Measurements from ENCODE around the gene POTEM. TPM values are rescaled to one million over a fixed set of nuclear protein-coding genes. Genes with fewer than 3 reads are reported as not detected.
"Not testable (repeated sequence)": the region's sequence is repeated elsewhere in the genome, so short reads cannot be mapped to it uniquely, and the experiment has no call there.

The POTEM gene
- polyA plus RNA-seq, 3 donors: not detected

- H3K4me3 ChIP-seq (replicated peaks in 1 of 3; ENCODE audit: low read depth in 2 of 3, low read length in 3 of 3); H3K79me2 ChIP-seq (ENCODE audit: insufficient read depth, low read length); H3K27me3 ChIP-seq (ENCODE audit: control insufficient read depth in 2 of 2, insufficient read depth in 2 of 2, low read length in 2 of 2); DNase-seq; H3K27ac ChIP-seq (ENCODE audit: low read depth in 1 of 2, low read length in 2 of 2); H3K36me3 ChIP-seq (replicated peaks in 1 of 2; ENCODE audit: control insufficient read depth in 1 of 2, insufficient read depth in 2 of 2, low read length in 2 of 2); H3K4me3 Mint-ChIP-seq; H4K20me1 ChIP-seq (ENCODE audit: insufficient read depth, low read length); H2AFZ ChIP-seq (ENCODE audit: insufficient read depth, low read depth, low read length, poor library complexity, severe bottlenecking); intact Hi-C loops (cut with micrococcal nuclease); H3K27ac Mint-ChIP-seq; H3K4me2 ChIP-seq (replicated peaks; ENCODE audit: extremely low read depth, low read length, poor library complexity, severe bottlenecking); H3K36me3 Mint-ChIP-seq; H3K27me3 Mint-ChIP-seq (ENCODE audit: low read depth in 3 of 3); H3K4me1 ChIP-seq (ENCODE audit: control insufficient read depth in 1 of 2, insufficient read depth in 2 of 2, low read length in 2 of 2); H3K9me3 Mint-ChIP-seq; H3K9ac ChIP-seq (ENCODE audit: insufficient read depth, low read length, poor library complexity, severe bottlenecking); H3K4me1 Mint-ChIP-seq; H3K9me3 ChIP-seq (replicated peaks in 1 of 2; ENCODE audit: control insufficient read depth in 1 of 2, insufficient read depth in 1 of 2, low read length in 2 of 2): not testable (repeated sequence)
- WGBS (ENCODE audit: insufficient coverage): no CpG with 5 or more reads among the region's 2 CpGs
These were observed 76.2 kb downstream of the POTEM start for GRCh38 chr14:19043384-19043783.

Small RNAs within 50 kb of the gene (small RNA-seq; reads per million reads assigned to genes)
- not detected for gene RNU6-1239P (ENCODE audit: insufficient read length, low read depth)

Measured in CD14-positive monocyte (primary cell).